Panc1 (cell line): ENCODE measurements around the gene CCDC187. TPM values are rescaled to one million over a fixed set of nuclear protein-coding genes. Genes with fewer than 3 reads are reported as not detected.

Source experiments
- ATAC-seq: fragments of 200-7000 bp; cut with Tn5 transposase; 2 replicates; pipeline ENCODE4 v1.9.1; 2020; ENCODE audit warnings: mild to moderate bottlenecking, moderate library complexity
- BruUV-seq: library from RNA; stranded (reverse); fragments of 400-500 nt; replicated peaks from 2 replicates; lab custom pipeline; 2021; lab: Mats Ljungman, UMichigan
- CTCF ChIA-PET: fragments of 300-600 bp; sonication (Branson Sonifier 250); formaldehyde crosslinking; loops from one replicate; lab custom pipeline; 2022; ENCODE audit warnings: antibody characterized with exemption; lab: Charles Lee
- POLR2A ChIA-PET: fragments of 300-600 bp; sonication (Branson Sonifier 250); formaldehyde crosslinking; loops from one replicate; lab custom pipeline; 2022; ENCODE audit warnings: antibody characterized with exemption; lab: Charles Lee
- DNase-seq: peaks from one replicate; pipeline ENCODE4 v3.0.0-alpha.2; 2010; ENCODE audit warnings: low read depth, low spot score
- H3K27ac ChIP-seq: 2 replicates; pipeline ENCODE4 v1.5.1; 2011; ENCODE audit warnings: mild to moderate bottlenecking, low read length, inconsistent platforms
- H3K27me3 ChIP-seq: fragments of 200-500 bp; sonication (Bioruptor generic); 2 replicates; pipeline ENCODE4 v1.6.0; 2014; ENCODE audit warnings: low read length, inconsistent platforms; ENCODE audit not compliant: control insufficient read depth, insufficient read depth
- H3K36me3 ChIP-seq: fragments of 200-500 bp; sonication (Bioruptor generic); 2 replicates; pipeline ENCODE4 v1.5.1; 2014; ENCODE audit warnings: inconsistent platforms, mild to moderate bottlenecking, low read length, moderate library complexity; ENCODE audit not compliant: control insufficient read depth, insufficient read depth
- H3K4me1 ChIP-seq: 2 replicates; pipeline ENCODE4 v1.5.1; 2011; ENCODE audit warnings: inconsistent platforms, mild to moderate bottlenecking, low read length, moderate library complexity; ENCODE audit not compliant: control insufficient read depth, insufficient read depth
- H3K4me3 ChIP-seq, 2 experiments: 2 replicates each; pipeline ENCODE4 v1.5.1; 2011 to 2012; ENCODE audit warnings: low read depth in 2 of 2, low read length in 2 of 2, mild to moderate bottlenecking in 2 of 2, inconsistent platforms in 1 of 2, moderate library complexity in 1 of 2
- H3K9me3 ChIP-seq: fragments of 200-500 bp; sonication (Bioruptor generic); 2 replicates; pipeline ENCODE4 v1.5.1; 2014; ENCODE audit warnings: low read depth, mild to moderate bottlenecking, inconsistent platforms, low read length, moderate library complexity; ENCODE audit not compliant: control insufficient read depth, insufficient read depth
- CTCF ChIP-seq: fragments of 450-650 bp; IDR thresholded peaks from 2 replicates; pipeline ENCODE4 v1.5.1; 2017; ENCODE audit warnings: mild to moderate bottlenecking
- POLR2AphosphoS5 ChIP-seq: IDR thresholded peaks from 2 replicates; pipeline ENCODE4 v1.6.1; 2012; ENCODE audit warnings: mild to moderate bottlenecking, low read depth, low read length, moderate library complexity
- REST ChIP-seq, 2 experiments: IDR thresholded peaks; 2 replicates each; pipeline ENCODE4 v1.6.1; 2011 to 2012; ENCODE audit warnings: low read depth in 2 of 2, control low read depth in 1 of 2, low read length in 1 of 2, mild to moderate bottlenecking in 1 of 2, moderate library complexity in 1 of 2; ENCODE audit not compliant: insufficient read depth in 1 of 2
- SIN3A ChIP-seq: IDR thresholded peaks from 2 replicates; pipeline ENCODE4 v1.6.1; 2012; ENCODE audit warnings: low read depth, mild to moderate bottlenecking, low read length, moderate library complexity, borderline replicate concordance; ENCODE audit not compliant: insufficient read depth
- TCF7L2 ChIP-seq: IDR thresholded peaks from 2 replicates; pipeline ENCODE4 v1.6.1; 2011; ENCODE audit warnings: mild to moderate bottlenecking, low read depth, low read length, inconsistent platforms
- in situ Hi-C: cut with HindIII; loops from 2 replicates; pipeline ENCODE4 v1.10.0; 2016; ENCODE audit warnings: low sequenced_read_pairs, low pct_unique_long_range_greater_than_20kb
- intact Hi-C: fragments of 100-400 bp; cut with micrococcal nuclease; formaldehyde crosslinking; loops from one replicate; pipeline ENCODE4 v1.10.0; 2022; ENCODE audit not compliant: unreplicated experiment
- total RNA-seq: library from RNA; stranded (reverse); gene quantifications from one replicate; pipeline ENCODE4 v1.2.1, GENCODE V29; 2021; ENCODE audit not compliant: unreplicated experiment

Gene CCDC187
- total RNA-seq, 1 experiment from 2014 or later: not detected

GRCh38 chr9:136329211-136329627, 25.3 kb upstream of the CCDC187 start (continued):
- no peak for TF ChIP-seq REST (IDR thresholded peaks at IDR 0.05; ENCODE audit: insufficient read depth in 1 of 2, low read depth in 2 of 2, low read length in 1 of 2)

GRCh38 chr9:136328622-136329041, 24.7 kb upstream of the CCDC187 start:
- no peak for DNase-seq
- intact Hi-C loops (no loop called here), in situ Hi-C loops (no loop called here)
- H3K27me3 ChIP-seq: no peaks in the 10 kb centered on the region
- no peaks in the 10 kb centered on the region; the same call in 1 of the 2 replicates for H3K4me1 ChIP-seq
- peak overlapping the region; percentile 44 to 51 for H3K4me3 ChIP-seq
- no peak for TF ChIP-seq TCF7L2
- no peak for TF ChIP-seq REST (IDR thresholded peaks at IDR 0.05; ENCODE audit: insufficient read depth in 1 of 2, low read depth in 2 of 2, low read length in 1 of 2)
- TF ChIP-seq POLR2AphosphoS5: no peak
- TF ChIP-seq CTCF: no peak
- no peak for TF ChIP-seq SIN3A
- no peaks in the 10 kb centered on the region for H3K9me3 ChIP-seq
- ChIA-PET CTCF (no interaction called here), POLR2A (no interaction called here)
- H3K27ac ChIP-seq: no peak overlapping the region
- H3K36me3 ChIP-seq: no peaks in the 10 kb centered on the region; the same call in 1 of the 2 replicates
- ATAC-seq: peak; percentile 26
- no TSS peak for BruUV-seq
